Measurements from ENCODE around the gene GPR35. TPM values are rescaled to one million over a fixed set of nuclear protein-coding genes. Genes with fewer than 3 reads are reported as not detected.

GPR35 gene
- total RNA-seq, 1 donor from 2014 or later = 0.82 TPM

DNA sequence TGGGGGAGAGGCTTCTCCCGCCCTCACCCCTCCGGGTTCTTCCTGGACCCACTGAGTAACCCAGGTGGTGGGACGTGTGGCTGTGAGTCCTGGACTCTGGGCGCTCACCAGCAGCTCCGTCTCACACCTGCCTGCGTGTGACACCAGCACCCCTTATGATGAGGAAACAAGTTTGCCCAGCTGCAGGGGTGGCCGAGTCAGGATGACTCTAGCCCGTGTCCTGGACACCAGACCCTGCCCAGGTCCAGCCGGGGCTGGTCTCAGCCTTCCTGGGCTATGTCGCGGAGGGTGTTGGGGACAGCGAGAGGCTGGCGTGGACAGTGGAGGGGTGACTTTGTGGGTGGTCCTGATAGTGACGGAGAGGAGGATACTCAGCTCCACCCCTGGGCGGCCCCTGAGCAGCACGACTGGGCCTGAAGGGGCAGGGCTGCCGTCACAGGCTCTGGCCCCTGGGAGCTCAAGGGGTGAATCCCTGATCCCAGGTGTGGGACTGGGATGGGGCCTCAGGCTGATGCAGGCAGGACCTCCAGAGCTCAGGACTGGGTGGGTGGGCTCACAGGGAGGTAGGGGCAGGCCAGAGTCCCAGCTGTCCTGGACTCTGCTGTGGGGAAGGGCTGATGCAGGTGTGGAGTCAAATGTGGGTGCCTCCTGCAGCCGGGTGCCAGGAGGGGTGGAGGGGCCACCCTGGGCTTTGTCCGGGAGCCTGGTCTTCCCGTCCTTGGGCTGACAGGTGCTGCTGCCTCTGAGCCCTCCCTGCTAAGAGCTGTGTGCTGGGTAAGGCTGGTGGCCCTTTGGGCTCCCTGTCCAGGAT is 3.7 kb downstream of the GPR35 start:
- Histone ChIP-seq H2AFZ (ENCODE audit: low read depth, low read length) (no peak overlapping the region), H3K9me3 (ENCODE audit: insufficient read depth, low read depth, low read length) (peaks cover 9% of the 10 kb centered on the region), H3K4me2 (ENCODE audit: low read length) (no peak overlapping the region), H3K9ac (ENCODE audit: low read length) (no peak overlapping the region), H3K27me3 (ENCODE audit: insufficient read depth, low read length) (no peaks in the 10 kb centered on the region), H3K4me3 (ENCODE audit: insufficient read depth, low read depth, low read length) (no peak overlapping the region), H3K79me2 (ENCODE audit: insufficient read depth, low read length) (no peaks in the 10 kb centered on the region), H3K27ac (ENCODE audit: low read depth, low read length) (no peak overlapping the region), H3K4me1 (ENCODE audit: insufficient read depth, low read length) (peaks cover 8% of the 10 kb centered on the region), H4K20me1 (ENCODE audit: insufficient read depth, low read length) (no peaks in the 10 kb centered on the region), H3K36me3 (ENCODE audit: insufficient read depth, low read length) (no peaks in the 10 kb centered on the region)
- H3K4me1 Mint-ChIP-seq (ENCODE audit: low read depth, unreplicated experiment) = no peaks in the 10 kb centered on the region
- peaks cover 19% of the 10 kb centered on the region for H3K27me3 Mint-ChIP-seq (ENCODE audit: low read depth, unreplicated experiment)
- H3K36me3 Mint-ChIP-seq (ENCODE audit: low read depth, unreplicated experiment) = no peaks in the 10 kb centered on the region
- FAIRE-seq (no peak), DNase-seq (ENCODE audit: low read depth) (no peak)
- TF ChIP-seq, protein P1, sequence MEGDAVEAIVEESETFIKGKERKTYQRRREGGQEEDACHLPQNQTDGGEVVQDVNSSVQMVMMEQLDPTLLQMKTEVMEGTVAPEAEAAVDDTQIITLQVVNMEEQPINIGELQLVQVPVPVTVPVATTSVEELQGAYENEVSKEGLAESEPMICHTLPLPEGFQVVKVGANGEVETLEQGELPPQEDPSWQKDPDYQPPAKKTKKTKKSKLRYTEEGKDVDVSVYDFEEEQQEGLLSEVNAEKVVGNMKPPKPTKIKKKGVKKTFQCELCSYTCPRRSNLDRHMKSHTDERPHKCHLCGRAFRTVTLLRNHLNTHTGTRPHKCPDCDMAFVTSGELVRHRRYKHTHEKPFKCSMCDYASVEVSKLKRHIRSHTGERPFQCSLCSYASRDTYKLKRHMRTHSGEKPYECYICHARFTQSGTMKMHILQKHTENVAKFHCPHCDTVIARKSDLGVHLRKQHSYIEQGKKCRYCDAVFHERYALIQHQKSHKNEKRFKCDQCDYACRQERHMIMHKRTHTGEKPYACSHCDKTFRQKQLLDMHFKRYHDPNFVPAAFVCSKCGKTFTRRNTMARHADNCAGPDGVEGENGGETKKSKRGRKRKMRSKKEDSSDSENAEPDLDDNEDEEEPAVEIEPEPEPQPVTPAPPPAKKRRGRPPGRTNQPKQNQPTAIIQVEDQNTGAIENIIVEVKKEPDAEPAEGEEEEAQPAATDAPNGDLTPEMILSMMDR (IDR thresholded peaks at IDR 0.05; ENCODE audit: insufficient read depth, low read depth, low read length) = no peak
- no peak for TF ChIP-seq EZH2 (IDR thresholded peaks at IDR 0.05; ENCODE audit: insufficient read depth, low read length)
- H3K27ac Mint-ChIP-seq (ENCODE audit: unreplicated experiment) = no peak overlapping the region
- H3K4me3 Mint-ChIP-seq (ENCODE audit: unreplicated experiment) = no peak overlapping the region
- H3K9me3 Mint-ChIP-seq (ENCODE audit: unreplicated experiment) = peaks cover 12% of the 10 kb centered on the region

DNA sequence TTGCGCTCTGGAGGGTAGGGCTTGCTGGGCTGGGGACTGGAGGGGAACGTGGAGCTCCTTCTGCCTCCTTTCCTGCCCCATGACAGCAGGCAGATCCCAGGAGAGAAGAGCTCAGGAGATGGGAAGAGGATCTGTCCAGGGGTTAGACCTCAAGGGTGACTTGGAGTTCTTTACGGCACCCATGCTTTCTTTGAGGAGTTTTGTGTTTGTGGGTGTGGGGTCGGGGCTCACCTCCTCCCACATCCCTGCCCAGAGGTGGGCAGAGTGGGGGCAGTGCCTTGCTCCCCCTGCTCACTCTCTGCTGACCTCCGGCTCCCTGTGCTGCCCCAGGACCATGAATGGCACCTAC is 4.3 kb downstream of the GPR35 start:
- no peak overlapping the region for H3K4me3 Mint-ChIP-seq (ENCODE audit: unreplicated experiment)
- TF ChIP-seq, protein P1 (IDR thresholded peaks at IDR 0.05; ENCODE audit: insufficient read depth, low read depth, low read length) = no peak
- TF ChIP-seq EZH2 (IDR thresholded peaks at IDR 0.05; ENCODE audit: insufficient read depth, low read length) = no peak
- H3K4me2 ChIP-seq (ENCODE audit: low read length) = no peak overlapping the region
- peaks cover 23% of the 10 kb centered on the region for H3K27me3 Mint-ChIP-seq (ENCODE audit: low read depth, unreplicated experiment)
- FAIRE-seq = no peak
- no peaks in the 10 kb centered on the region for H3K36me3 ChIP-seq (ENCODE audit: insufficient read depth, low read length)
- H3K9me3 Mint-ChIP-seq (ENCODE audit: unreplicated experiment) = peaks cover 18% of the 10 kb centered on the region
- H3K27ac Mint-ChIP-seq (ENCODE audit: unreplicated experiment) = no peak overlapping the region
- no peak overlapping the region for H3K9ac ChIP-seq (ENCODE audit: low read length)
- H2AFZ ChIP-seq (ENCODE audit: low read depth, low read length) = no peak overlapping the region
- H3K4me1 Mint-ChIP-seq (ENCODE audit: low read depth, unreplicated experiment) = no peaks in the 10 kb centered on the region
- peaks cover 8% of the 10 kb centered on the region for H3K4me1 ChIP-seq (ENCODE audit: insufficient read depth, low read length)
- no peaks in the 10 kb centered on the region for H3K27me3 ChIP-seq (ENCODE audit: insufficient read depth, low read length)
- no peak overlapping the region for H3K27ac ChIP-seq (ENCODE audit: low read depth, low read length)
- H3K79me2 ChIP-seq (ENCODE audit: insufficient read depth, low read length) = no peaks in the 10 kb centered on the region
- no peaks in the 10 kb centered on the region for H3K36me3 Mint-ChIP-seq (ENCODE audit: low read depth, unreplicated experiment)
- no peaks in the 10 kb centered on the region for H4K20me1 ChIP-seq (ENCODE audit: insufficient read depth, low read length)
- peaks cover 13% of the 10 kb centered on the region for H3K9me3 ChIP-seq (ENCODE audit: insufficient read depth, low read depth, low read length)
- no peak for DNase-seq (ENCODE audit: low read depth)
- H3K4me3 ChIP-seq (ENCODE audit: insufficient read depth, low read depth, low read length) = no peak overlapping the region
